Pancreas (tissue), 10 donors: ENCODE measurements around the gene DIDO1. TPM values are rescaled to one million over a fixed set of nuclear protein-coding genes. Genes with fewer than 3 reads are reported as not detected.

Experiments
- ATAC-seq, 4 donors: fragments of 200-7000 bp; cut with Tn5 transposase; one replicate each; pipeline versions ENCODE4 v1.8.0 to v1.9.1; 2020; ENCODE audit warnings: mild to moderate bottlenecking in 4 of 4, moderate library complexity in 4 of 4
- DNase-seq, 6 donors: peaks; one replicate each; pipeline ENCODE4 v3.0.0-alpha.2; 2020
- FAIRE-seq: peaks from 2 replicates; lab custom pipeline; 2012; peaks lifted over from hg19 to GRCh38; lab: Jason Lieb, UNC
- H3K27ac ChIP-seq, 4 donors: fragments of 200-600 bp; sonication (generic); 1 replicate in 3 of 4; 2 replicates in 1 of 4; pipeline versions ENCODE4 v1.5.0 to v1.8.0; 2020
- H3K27me3 ChIP-seq, 4 donors: fragments of 200-600 bp; one replicate each; pipeline ENCODE4 v1.8.0; 2021
- H3K36me3 ChIP-seq, 3 donors: fragments of 200-600 bp; sonication (generic) in 1 of 3; one replicate each; pipeline versions ENCODE4 v1.5.0 to v1.8.0; 2020 to 2021
- H3K4me1 ChIP-seq, 3 donors: fragments of 200-600 bp; one replicate each; pipeline ENCODE4 v1.8.0; 2021
- H3K4me3 ChIP-seq, 4 donors: fragments of 200-600 bp; sonication (generic) in 2 of 4; one replicate each; pipeline versions ENCODE4 v1.5.0 to v1.8.0; 2020 to 2021
- H3K9me3 ChIP-seq, 4 donors: fragments of 200-600 bp; one replicate each; pipeline ENCODE4 v1.8.0; 2021
- CTCF ChIP-seq, 4 donors: fragments of 200-600 bp; sonication (generic) in 3 of 4; IDR thresholded peaks; one replicate each; pipeline versions ENCODE4 v1.5.0 to v1.8.0; 2021; ENCODE audit warnings: antibody characterized with exemption in 4 of 4
- WGBS, 2 donors: extraction: QIAGEN DNeasy Blood & Tissue Kit; methylation state at CpG; one replicate each; pipeline ENCODE4 v1.1.7; 2013; 5-methylcytosine and 5-hydroxymethylcytosine counted together
- intact Hi-C, 3 donors: fragments of 100-400 bp; cut with DNase I; formaldehyde crosslinking; loops; one replicate each; pipeline versions ENCODE4 v1.11.1 to v1.14.2; 2022
- polyA plus RNA-seq, 2 donors: library from polyadenylated mRNA; stranded (reverse); fragments of 200-250 nt; gene quantifications; one replicate each; pipeline ENCODE4 v1.2.3, GENCODE V29; 2013
- total RNA-seq, 6 donors: library from RNA; stranded (reverse); fragmentation: NEBNext Ultra II Directional in 4 of 6; extraction: Animal tissue kit (Norgen Biotek cat#: 25700) in 4 of 6; gene quantifications; one replicate each; pipeline versions ENCODE4 v1.2.1 to v1.2.4, GENCODE V29; 2021 to 2023
- donor health status: healthy with polysubstance abuse.
- donor health status: DM: no; HTN: no; CAD: no; lungs with moderate emphysema.
- donor health status: DM: no; HTN: no; CAD: no.
- donor health status: control.
- donor health status: control.
- donor health status: Bipolar disorder and iron deficiency.
- donor health status: DM: yes; HTN: yes; CAD: no.
- donor health status: DM: no; HTN: no; CAD: no.
- donor health status: DM: no; HTN: no; CAD: no.
- donor health status: DM: yes; HTN: yes; CAD: no.

The DIDO1 gene
- total RNA-seq (10 to 100 TPM; 16.7 to 29.8 (median 18.5) TPM), polyA plus RNA-seq (10 to 100 TPM; 17.3 to 21.2 TPM)

DNA sequence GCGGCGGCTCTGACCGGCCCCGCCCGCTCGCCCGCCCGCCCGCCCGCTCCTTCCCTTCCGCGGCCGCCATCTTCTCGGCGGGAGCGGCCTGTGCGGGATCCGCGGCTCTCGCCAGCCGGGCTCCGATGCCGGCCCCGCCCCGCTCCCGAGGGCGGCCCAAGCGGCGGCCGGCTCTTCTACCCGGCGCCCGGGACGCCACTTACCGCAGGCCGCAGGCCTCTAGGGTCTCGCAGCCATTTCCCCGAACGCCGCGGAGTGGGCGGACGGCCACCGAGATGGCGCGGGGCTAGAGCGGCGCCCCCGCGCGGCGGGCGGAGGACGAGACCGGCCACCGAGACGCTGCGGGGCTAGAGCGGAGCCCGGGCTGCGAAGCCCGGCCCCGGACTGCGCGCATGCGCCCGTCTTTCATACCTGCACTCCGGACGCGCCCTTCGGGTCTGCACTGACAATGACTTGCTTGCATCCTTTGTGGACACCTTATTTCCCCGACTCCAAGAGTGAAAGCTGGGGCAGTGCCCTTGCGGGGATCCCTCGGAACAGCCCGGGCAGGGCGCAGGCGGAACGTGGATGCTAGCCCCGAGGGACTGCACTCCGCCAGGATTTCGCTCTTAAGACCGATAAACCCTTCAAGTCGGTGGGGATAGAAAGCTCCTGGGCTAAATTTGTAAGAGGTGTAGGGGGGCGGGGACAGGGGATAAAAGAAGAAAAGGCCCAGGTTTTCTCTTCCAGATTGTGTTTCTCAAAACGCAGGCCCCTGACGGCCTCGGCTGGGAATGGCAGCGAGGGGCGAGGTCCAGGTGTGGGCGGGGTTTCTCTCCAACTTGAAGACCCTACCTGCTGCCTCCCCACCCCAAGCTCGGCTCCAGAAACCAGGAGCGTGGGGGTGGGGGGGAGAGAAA lies at the start of gene DIDO1:
TSS of gene DIDO1 (minus strand) at position 277 of the 899 bp plus-strand sequence.
- H3K27me3 ChIP-seq: no peaks in the 10 kb centered on the region
- FAIRE-seq: no peak

GRCh38 chr20:62975251-62975760 lies 49.0 kb upstream of the DIDO1 start:
- no peaks in the 10 kb centered on the region for H3K9me3 ChIP-seq
- intact Hi-C loops: no loop called here
- ATAC-seq (no peak), FAIRE-seq (no peak), DNase-seq (peak in 1 of 6 donors; percentile 29)
- no peak overlapping the region for H3K27ac ChIP-seq
- no peak overlapping the region for H3K4me3 ChIP-seq
- H3K4me1 ChIP-seq: peaks cover 0 to 4% (median 0%) of the 10 kb centered on the region in 3 donors
- H3K27me3 ChIP-seq: peaks cover 0 to 24% (median 3%) of the 10 kb centered on the region in 4 donors
- TF ChIP-seq CTCF (IDR thresholded peaks at IDR 0.05): no peak
- 53 to 64% methylated on average over 10 of the region's 10 CpGs for WGBS, 2 donors
- H3K36me3 ChIP-seq: no peaks in the 10 kb centered on the region

More for the DNA sequence above, at the start of gene DIDO1:
- no peaks in the 10 kb centered on the region for H3K9me3 ChIP-seq
- WGBS, 2 donors: 1% methylated on average over 73 to 92 of the region's 92 CpGs
- peaks cover 42 to 61% (median 45%) of the 10 kb centered on the region in 3 donors for H3K4me1 ChIP-seq
- peak within 1 kb of the TSS; percentile 90 to 97 (median 92) for H3K27ac ChIP-seq
- DNase-seq (peak; percentile 85 to 97 (median 89)), ATAC-seq (peak; percentile 84 to 90 (median 86))
- H3K4me3 ChIP-seq: peak within 1 kb of the TSS; percentile 79 to 99 (median 96)
- intact Hi-C loops: no loop called here
- H3K36me3 ChIP-seq: no peaks in the 10 kb centered on the region
- peak; percentile 57 to 81 (median 70) for TF ChIP-seq CTCF (IDR thresholded peaks at IDR 0.05)

- Histone ChIP-seq H3K4me1 (peaks cover 0 to 4% (median 0%) of the 10 kb centered on the region in 3 donors), H3K27ac (no peak overlapping the region), H3K9me3 (no peaks in the 10 kb centered on the region), H3K4me3 (peak overlapping the region in 2 of 4 donors; percentile 17 to 31), H3K36me3 (no peaks in the 10 kb centered on the region), H3K27me3 (peaks cover 0 to 24% (median 3%) of the 10 kb centered on the region in 4 donors)
- intact Hi-C loops: no loop called here
- DNase-seq: peak in 1 of 6 donors; percentile 64
- no peak for FAIRE-seq
- WGBS, 2 donors: 17 to 20% methylated on average over 42 to 48 of the region's 48 CpGs
- ATAC-seq: peak; percentile 5 to 17 (median 11)
- TF ChIP-seq CTCF (IDR thresholded peaks at IDR 0.05): no peak
Observed at GRCh38 chr20:62972845-62973745, 46.8 kb upstream of the DIDO1 start.

DNA sequence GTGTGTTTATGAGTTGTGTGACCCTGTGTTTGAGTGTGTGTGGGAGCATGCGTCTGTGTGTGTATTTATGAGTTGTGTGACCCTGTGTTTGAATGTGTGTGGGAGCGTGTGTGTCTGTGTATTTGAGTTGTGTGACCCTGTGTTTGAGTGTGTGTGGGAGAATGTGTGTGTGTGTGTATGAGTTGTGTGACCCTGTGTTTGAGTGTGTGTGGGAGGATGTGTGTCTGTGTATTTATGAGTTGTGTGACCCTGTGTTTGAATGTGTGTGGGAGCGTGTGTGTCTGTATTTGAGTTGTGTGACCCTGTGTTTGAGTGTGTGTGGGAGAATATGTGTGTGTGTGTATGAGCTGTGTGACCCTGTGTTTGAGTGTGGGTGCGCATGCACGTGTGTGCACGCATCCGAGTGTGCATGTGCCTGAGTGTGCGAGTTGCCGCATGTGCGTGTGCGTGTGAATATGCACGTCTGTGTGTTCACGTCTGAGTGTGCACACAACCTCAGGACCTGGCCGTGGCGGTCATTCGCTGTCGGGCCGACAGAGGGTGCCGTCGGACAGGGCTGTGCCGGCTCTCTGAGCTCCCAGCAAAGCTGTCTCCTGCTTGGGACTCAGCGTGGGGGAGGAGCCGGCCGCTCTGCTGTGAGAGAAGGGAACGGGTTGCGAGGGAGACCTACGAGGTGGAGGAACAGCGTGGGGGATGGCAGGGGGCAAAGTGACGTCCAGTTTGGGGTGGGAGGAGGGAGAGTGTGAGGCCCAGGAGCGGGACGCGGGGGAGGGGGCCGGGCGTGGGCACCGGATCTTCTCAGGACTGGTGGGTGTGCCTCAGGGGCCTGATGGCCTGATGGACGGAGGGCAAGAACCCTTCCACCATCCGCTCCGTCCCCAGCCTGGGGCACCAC lies 45.9 kb upstream of the DIDO1 start:
- H3K9me3 ChIP-seq: no peaks in the 10 kb centered on the region
- no peaks in the 10 kb centered on the region for H3K36me3 ChIP-seq
- peaks cover 0 to 4% (median 0%) of the 10 kb centered on the region in 3 donors for H3K4me1 ChIP-seq
- FAIRE-seq (no peak), ATAC-seq (peak; percentile 96 to 100 (median 99)), DNase-seq (peak; percentile 75 to 96 (median 89))
- H3K27ac ChIP-seq: no peak overlapping the region
- peaks cover 0 to 24% (median 3%) of the 10 kb centered on the region in 4 donors for H3K27me3 ChIP-seq
- peak; percentile 71 to 82 (median 79) for TF ChIP-seq CTCF (IDR thresholded peaks at IDR 0.05)
- peak overlapping the region in 2 of 4 donors; percentile 17 to 31 for H3K4me3 ChIP-seq
- intact Hi-C loops: no loop called here
- 2 to 3% methylated on average over 32 to 38 of the region's 38 CpGs for WGBS, 2 donors
